22Rv1 (cell line): ENCODE measurements around the gene TENM4.

Experiments
- CTCF ChIP-seq: fragments of 450-650 bp; IDR thresholded peaks from 2 replicates; pipeline ENCODE4 v1.5.1; 2017; ENCODE audit warnings: mild to moderate bottlenecking
- ZFX ChIP-seq: fragments of 450-650 bp; IDR thresholded peaks from 2 replicates; pipeline ENCODE4 v1.6.1; 2017; ENCODE audit warnings: antibody characterized with exemption, borderline replicate concordance

- TF ChIP-seq CTCF (no peak), ZFX (no peak)
Measured at GRCh38 chr11:79101656-79102055, 339.2 kb downstream of the TENM4 start.
